ENCODE data around the gene FYCO1. TPM values are rescaled to one million over a fixed set of nuclear protein-coding genes. Genes with fewer than 3 reads are reported as not detected.

The FYCO1 gene
- total RNA-seq, 1 experiment from 2014 or later: 5.3 TPM

DNA sequence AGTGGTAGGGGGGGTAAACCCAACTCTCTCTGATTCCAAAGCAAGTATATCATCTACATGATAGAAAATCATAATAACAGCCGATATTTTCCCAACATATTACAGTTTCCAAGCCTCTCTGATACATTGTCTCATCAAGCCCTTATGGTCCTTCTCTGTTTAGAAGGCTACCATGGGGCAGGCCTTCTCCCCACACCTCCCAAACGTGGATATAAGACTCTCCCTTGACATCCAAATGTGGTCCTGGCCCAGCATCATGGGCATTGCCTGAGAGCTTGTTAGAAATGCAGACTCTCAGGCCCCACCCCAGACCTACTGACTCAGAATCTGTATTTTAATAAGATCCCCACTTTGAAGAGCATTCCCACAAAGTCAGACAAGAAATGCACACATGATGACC, 127.0 kb downstream of the FYCO1 start:
- DNase-seq (ENCODE audit: extremely low read depth, low read depth): no peak

DNA sequence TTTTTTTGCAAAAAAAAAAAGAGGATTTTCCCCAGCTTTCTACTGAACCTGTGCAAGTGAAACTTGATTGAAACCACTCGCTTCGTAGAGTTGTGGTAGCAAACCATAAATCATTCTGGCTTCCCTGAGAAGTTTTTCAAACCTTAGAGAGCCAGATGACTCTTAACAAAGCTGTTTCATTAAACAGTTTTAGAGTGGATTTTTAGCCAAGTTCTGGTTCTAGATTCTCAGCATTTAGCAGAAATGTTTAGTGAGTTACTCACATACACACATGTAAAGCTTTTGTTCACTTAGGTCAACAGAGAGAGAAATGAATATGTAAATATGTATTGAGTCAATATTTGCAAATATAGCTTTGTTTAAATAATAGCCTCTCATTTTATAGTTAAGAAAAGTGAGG, 127.4 kb downstream of the FYCO1 start:
- no peak for DNase-seq (ENCODE audit: extremely low read depth, low read depth)

Small RNA genes lying within 50 kb of the gene (small RNA-seq; reads per million reads assigned to genes)
- 0 reads per million in 2 experiments for gene RF00019

Other genes with a start within 250 kb of the FYCO1 start
- gene SLC6A20, start 199.3 kb downstream of the FYCO1 start, total RNA-seq (2014; rRNA removed; shearing (Covaris generic)): not detected in 2 replicates
- gene LZTFL1, start 153.7 kb downstream of the FYCO1 start, total RNA-seq (2014; rRNA removed; shearing (Covaris generic)): 19.4 and 25.2 TPM in 2 replicates
- gene CCR9, start 109.3 kb downstream of the FYCO1 start, total RNA-seq (2014; rRNA removed; shearing (Covaris generic)): not detected in 2 replicates
- 0.10 TPM in 1 of 2 replicates, not detected in the other for gene CXCR6, start 52.4 kb downstream of the FYCO1 start, total RNA-seq (2014; rRNA removed; shearing (Covaris generic))
- gene XCR1, start 31.7 kb upstream of the FYCO1 start, total RNA-seq (2014; rRNA removed; shearing (Covaris generic)): not detected in 2 replicates
- gene CCR1, start 212.5 kb upstream of the FYCO1 start, total RNA-seq (2014; rRNA removed; shearing (Covaris generic)): 0.12 TPM in 2 replicates
- gene CCR3, start 246.6 kb upstream of the FYCO1 start, total RNA-seq (2014; rRNA removed; shearing (Covaris generic)): not detected in 2 replicates